Measurements from ENCODE around the gene NOXO1.
A peak's percentile ranks its signal among the peaks of the same experiment; 100 is the strongest.
"Not testable (repeated sequence)": the region's sequence is repeated elsewhere in the genome, so short reads cannot be mapped to it uniquely, and the experiment has no call there.

Gene NOXO1

DNA sequence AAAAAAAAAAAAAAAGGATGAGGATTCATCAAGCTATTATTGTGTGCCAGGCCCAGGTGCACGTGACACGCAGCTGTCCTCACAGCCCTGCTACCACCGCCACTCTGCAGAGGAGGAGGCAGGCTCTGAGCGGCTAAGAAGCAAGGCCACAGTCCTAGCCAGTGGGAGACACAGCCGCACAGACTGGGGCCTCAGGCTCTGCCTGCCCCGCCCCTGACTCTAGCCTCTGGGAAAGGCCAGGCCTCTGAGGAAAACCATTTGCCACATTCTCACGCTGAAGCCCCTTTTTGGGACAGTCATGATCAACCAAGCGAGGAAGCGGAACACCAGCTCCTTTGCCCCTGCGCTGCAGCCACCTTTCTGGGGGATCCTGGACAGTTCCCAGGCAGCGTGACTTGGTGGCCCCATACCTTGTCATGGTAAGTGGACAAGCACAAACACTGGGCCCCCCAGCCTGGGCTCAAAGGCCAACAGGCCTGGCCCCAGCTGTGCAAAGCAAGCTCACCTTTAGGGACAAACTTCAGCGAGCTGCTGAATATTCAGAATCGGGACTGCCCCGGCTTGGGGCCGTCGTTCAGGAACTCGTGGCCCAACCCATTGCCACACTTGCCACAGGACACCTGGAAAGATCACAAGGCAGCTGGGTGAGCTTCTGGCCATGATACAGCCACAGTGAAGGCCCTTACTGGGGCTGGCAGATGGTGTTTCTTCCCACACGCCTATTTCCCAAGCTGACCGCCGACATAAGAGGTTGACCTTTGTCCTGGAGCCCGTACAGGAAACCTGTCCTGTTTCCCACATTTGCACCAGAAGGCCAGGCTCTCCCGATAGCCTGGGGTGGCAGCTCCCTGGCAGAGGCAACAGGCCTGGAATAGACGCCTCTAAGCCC is 40.8 kb downstream of the NOXO1 start:
- DNase-seq, result no peak

- not testable (repeated sequence) for DNase-seq
Observed at GRCh38 chr16:1939833-1940232, 41.4 kb downstream of the NOXO1 start.

- no peak for DNase-seq
Observed at GRCh38 chr16:1938910-1939309, 42.4 kb downstream of the NOXO1 start.

DNA sequence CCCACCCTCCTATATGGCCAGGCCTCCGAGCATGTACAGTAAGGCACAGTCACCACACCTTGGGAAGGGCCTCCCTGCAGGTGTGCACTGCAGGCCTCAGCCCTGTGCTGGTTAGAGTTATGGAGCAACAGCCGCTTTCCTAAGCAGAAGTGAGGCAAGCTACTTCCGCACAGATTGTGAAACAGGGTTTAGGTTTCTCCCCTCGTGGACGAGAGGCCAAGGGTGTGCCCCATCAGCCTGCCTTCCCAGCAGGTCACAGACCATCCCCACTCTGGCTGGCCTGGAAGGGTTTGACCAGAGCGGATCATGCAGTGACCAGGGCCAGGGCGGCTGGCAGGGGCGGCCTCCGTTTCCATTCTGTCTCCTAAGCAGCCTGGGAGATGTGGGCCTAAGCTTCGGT is 43.0 kb downstream of the NOXO1 start:
- no peak for DNase-seq

GRCh38 chr16:1936945-1937479 is 44.3 kb downstream of the NOXO1 start:
- no peak for DNase-seq

DNA sequence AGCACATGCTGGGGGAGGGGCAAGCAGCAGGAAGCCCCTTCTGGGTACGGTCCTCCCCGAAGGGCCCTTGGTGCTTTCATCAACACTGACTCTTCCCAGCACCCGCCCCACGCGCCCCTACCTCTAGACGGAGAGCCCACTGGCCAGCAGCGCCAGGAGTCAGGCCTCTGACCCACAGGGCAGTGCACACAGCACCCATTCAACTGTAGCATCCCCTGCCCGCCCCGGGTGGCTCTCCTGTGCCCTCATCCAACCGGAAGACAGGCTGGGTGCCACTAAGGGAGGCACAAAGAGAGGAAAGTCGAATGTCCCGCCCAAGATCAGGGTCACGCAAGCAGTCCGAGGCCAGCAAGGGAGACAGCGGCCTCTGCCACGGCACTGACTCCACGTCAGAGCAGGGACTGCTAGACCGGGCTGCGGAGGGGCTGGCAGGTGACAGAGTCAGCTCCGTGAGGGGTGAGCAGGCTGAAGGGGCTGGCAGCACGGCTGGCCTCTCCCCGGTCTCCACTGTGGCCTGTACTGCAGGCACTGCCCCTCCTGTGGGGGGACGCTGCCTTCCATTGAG is 48.1 kb downstream of the NOXO1 start:
- DNase-seq, result no peak

DNA sequence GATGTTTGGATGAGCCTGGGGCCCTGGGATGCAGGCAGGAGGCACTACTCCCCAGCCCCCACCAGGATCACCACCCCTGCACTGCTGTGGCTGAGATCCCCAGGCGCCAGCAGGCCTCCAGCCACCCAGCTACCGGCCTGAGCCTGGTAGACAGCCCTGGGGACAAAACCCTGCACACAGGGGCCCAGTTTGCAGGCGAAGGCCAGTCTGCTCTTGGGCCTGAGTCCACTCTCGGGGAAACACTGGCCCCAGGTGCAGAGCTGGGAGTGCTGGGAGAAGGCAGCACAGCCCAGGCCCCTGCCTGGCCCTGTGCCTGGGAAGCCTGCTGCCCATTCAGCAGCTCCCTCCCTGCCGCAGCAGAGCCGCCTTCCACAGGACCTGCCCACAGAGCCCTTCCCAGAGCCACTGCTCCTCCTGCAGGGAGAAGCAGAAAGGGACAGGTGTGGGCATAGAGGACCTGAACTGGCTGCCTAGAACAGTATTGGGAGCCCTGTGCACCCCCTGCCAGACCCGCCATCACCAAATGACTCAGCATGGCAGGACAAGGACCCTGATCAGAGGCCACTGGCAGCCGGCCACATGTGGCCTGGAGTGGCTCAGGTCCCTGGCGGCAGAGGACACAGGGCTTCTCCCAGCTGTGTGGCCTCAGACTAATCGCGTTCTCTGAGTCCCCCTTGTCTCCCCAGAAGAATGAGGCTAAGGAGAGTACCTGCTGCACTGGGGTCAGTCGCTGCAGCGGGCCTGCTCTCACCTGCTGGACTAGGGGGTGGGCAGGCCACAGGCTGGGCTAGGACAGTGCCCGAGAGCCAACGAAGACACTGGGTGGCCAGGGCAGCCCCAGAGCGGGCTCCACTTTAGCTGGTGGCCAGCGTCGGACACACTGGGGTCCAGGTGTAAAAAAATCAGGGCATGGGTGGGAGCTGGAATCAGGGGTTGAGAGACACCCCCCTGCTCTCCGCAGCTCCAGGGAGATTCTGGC is 48.9 kb downstream of the NOXO1 start:
- DNase-seq, result no peak

GRCh38 chr16:1930338-1930720 is 50.9 kb downstream of the NOXO1 start:
- DNase-seq, result no peak

DNA sequence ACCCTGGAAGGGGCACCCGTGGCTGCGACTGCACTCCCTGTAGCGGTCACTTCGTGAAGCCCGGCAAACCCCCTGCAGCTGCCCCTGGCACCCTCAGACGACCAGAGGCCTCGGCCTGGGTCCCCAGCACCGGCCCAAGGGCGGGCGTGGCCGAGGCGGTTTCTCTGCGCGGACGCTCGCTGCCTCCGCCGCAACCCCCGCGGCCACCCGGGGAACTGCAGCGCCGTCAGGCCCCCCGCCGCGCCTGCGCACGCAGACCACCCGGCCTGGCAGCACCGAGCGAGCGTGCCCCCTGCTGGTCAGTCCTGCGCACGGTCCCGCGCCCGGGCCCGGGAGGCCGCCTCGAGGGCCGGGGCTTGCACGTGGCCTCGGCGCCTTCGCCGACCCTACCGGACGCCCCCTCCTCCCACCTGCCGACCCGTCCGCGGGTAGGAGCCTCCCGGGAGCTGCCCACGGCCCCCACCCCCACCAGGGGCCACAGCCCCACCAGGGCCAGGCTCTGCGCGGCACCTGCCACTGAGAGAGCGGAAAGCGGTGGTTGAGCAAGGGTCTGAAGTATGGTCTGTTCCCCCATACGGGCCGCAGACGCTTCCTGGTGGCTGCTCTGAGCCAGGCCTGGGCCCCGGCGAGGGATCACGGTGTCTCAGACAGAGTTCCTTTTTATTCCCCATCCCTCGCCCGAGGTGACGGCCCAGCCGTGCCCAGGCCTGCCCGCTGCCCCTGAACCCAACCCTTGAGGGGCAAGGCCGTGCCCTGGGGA is 51.5 kb downstream of the NOXO1 start:
- peak; percentile 88 for DNase-seq

DNA sequence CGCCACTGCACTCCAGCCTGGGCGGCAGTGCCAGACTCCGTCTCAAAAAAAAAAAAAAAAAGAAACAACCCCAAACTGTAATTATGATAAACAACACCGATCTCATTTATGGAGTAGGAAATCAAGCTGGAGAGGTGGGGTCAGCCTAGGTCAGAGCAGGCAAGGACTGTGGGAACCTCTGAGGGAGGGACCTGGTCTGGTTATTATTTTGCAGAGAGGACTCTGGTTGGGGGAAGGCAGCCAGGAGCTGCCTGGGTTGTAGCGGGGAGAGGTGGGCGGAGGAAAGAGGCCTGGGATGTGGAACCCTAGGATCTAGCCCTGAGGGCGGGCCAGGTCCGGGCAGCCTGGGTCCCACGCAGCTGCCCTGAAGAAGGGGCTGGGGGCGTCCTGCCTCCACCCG is 52.2 kb downstream of the NOXO1 start:
- no peak for DNase-seq

Measured in effector CD8-positive, alpha-beta T cell (primary cell).